ENCODE results near the gene FCRLB.
"Not testable (repeated sequence)": the region's sequence is repeated elsewhere in the genome, so short reads cannot be mapped to it uniquely, and the experiment has no call there.

Gene FCRLB

DNA sequence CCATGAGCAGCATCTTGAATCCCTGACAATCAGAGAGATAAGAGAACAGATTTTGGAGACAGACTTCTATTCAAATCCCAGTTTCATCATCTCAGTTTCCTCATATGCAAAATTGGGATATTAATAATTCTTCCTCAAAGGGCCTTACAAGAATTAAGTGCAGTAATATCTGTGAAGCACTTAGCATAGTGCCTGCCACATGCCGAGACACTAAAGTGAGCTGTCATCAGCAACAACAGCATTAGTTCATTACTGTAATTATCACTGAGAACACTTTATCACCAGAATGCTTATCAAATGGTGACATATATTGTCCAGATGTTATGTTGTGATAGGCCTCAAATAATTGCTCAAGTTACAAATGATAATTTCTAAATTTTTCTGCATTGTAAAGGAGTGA, 922 bp upstream of the FCRLB start:
- DNase-seq, result peak; percentile 56 to 60

DNA sequence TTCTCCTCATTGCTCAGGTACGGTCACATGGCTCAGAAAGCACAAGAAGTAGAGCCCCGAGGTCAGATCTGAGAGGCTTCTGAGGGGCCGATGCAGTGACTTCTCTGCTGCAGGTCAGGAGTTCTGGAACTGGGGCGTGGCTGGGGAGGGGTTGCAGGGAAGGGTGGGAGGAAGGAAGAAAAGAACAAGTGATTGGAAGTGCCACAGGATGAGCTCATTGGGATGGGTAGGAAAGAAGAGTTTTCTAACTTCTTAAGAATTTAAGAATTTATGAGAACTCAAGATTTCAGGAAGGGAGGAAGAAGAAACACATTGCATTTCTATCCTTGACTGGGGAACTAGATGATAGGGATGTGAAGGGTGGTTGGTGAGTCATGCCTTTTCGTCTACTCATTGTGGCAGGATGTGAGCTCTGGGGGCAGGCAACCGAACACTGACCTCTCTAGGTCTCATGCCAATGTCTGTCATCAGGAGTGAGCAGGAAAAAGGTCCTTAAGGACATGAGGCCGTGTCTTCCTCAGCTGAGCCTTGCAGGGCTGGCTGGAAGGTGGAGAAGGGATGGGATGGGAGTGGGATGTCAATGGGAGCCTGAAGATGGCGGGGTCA, 497 bp downstream of the FCRLB start:
- peak; percentile 90 to 95 for DNase-seq

DNA sequence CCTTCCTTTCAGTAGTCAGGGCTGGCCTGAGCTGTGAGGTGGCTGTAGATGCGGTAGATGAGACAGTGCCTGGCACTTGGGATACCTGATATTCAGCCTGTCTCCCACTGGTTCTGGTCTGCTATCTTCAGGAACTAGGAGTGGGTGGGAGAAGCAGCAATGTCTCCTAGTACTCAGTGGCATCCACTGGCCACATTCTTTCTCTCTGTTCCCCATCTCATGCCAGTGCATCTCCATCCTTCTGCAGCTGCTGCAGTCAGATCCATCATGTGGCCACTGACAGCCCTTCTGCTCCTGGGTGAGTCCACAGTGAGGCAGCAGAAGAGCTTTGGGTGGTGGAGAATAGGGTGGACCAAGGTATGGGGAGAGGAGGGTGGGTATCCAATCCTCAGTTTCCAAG, 1.1 kb downstream of the FCRLB start:
- no peak for DNase-seq

DNA sequence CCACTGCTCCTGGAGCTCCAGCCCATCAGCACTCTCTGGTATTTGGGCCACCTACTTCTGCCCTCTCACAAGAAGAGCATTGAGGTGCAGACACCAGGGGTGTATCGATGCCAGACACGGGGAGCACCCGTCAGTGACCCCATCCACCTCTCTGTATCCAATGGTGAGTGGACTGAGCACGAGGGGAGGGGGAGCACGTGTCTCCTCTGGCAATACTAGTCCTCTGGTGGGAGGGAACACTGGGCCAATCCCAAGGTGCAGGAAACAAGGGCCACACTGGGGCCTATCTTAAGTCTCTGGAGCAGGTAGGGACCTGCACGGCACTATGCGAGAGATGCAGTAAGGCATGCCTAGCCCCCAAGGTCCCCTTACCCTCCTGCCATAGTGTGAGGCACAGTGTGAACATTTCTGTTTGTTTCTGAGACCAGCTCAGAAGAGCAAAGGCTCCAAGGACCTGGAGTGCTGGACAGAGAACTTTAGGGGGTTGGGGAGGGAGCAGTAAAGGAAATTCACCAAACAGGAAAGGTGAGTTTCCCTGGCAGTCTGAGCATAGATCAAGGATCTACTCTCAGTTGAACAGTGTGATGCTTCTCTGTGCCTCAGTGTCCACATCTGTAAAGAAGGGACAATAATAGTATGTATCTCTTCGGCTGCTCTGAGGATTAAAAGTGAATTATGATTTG, 2.3 kb downstream of the FCRLB start:
- DNase-seq, result no peak

DNA sequence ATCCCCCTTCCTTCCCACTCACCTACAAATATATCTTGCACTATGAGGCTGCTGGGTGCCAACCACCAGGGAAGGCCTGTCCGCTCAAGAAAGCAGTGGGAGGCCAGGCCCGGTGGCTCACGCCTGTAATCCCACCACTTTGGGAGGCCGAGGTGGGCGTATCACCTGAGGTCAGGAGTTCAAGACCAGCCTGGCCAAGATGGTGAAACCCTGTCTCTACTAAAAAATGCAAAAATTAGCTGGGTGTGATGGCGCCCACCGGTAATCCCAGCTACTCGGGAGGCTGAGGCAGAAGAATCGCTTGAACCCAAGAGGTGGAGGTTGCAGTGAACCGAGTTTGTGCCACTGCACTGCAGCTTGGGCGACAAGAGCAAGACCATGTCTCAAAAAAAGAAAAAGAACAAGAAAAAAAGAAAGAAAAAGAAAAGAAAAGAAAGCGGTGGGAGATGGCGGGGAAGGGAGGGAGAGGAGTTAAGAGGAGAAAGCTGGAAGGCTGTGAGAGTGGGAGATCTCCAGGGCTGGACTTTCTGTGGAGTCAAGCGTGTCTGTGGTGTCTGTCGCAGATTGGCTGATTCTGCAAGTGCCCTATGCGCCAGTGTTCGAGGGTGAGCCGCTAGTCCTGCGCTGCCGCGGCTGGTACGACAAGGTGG, 4.0 kb downstream of the FCRLB start:
- not testable (repeated sequence) for DNase-seq

DNA sequence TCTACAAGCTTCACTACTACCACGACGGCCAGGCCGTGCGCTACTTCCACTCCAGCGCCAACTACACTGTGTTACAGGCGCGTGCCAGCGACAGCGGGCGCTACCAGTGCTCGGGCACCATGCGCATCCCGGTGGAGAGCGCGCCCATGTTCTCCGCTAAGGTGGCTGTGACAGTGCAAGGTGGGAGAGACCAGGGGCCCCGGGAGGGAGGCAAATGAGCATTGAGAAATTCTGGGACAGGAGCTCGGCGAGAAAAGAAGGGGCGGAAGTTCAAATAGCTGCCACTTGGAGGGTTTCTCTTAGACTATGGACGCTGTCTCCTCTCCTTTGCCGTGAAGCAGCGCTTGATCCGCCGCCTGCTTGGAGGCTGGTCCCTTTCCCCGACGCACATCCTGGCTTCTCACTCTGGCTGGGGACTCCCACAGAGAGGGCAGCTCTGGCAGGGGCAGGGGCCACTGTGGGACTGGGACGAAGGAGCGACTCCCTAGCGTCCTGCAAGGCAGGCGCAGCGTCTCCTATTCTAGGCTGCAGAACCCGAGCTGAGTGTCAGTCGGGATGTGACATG, 4.6 kb downstream of the FCRLB start:
- peak in 1 of 2 donors; percentile 49 for DNase-seq

DNA sequence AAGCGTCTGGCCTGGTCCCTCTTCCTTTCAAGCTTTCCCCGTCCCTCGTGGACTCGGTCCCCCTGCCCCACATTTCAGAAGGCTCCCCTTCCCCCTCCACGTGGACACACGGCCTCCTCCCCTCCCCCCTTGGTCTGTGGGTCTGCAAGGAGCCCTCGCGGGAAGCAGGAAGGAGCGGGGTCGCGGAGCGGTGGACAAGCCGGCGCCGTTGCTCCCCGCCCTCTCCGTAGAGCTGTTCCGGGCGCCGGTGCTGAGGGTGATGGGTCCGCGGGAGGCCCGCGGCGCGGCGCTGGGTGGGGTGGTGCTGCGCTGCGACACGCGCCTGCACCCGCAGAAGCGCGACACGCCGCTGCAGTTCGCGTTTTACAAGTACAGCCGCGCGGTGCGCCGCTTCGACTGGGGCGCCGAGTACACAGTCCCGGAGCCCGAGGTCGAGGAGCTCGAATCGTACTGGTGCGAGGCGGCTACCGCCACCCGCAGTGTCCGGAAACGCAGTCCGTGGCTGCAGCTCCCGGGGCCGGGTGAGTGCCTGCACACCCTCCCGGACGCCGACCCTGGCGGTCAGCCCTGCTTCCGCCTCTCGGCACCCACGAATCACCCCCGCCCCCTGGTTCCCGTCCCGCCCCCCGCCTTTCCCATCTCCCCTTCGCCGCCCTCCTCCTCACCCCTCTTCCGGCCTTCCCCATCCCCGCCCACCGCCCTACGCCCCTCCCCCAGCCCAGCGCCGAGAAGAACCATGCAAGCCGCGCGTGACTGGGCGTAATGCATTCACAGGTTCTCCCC, 5.3 kb downstream of the FCRLB start:
- DNase-seq, result peak; percentile 71 to 91

DNA sequence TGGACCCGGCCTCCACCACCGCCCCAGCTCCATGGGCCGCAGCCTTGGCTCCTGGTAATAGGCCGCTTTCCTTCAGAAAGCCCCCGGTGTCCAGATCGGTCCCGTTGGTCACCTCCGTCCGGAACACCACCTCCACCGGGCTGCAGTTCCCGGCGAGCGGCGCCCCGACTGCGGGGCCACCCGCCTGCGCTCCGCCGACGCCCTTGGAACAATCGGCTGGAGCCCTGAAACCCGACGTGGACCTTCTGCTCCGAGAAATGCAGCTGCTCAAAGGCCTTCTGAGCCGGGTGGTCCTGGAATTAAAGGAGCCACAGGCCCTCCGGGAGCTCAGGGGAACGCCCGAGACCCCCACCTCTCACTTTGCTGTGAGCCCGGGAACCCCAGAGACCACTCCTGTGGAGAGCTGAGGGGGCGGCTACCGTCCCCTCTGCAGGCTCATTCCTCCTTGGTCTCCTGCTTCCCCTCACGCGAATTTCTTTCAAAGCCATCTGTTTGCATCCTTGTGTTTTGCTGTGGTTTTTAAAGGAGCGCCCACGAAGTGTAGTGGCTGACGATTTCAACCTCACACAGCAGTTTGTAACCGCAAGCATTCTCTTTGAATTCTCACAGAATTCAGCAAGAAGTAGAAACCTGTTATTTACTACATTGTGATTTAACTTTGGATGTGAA, 6.0 kb downstream of the FCRLB start:
- peak; percentile 55 to 86 for DNase-seq

DNA sequence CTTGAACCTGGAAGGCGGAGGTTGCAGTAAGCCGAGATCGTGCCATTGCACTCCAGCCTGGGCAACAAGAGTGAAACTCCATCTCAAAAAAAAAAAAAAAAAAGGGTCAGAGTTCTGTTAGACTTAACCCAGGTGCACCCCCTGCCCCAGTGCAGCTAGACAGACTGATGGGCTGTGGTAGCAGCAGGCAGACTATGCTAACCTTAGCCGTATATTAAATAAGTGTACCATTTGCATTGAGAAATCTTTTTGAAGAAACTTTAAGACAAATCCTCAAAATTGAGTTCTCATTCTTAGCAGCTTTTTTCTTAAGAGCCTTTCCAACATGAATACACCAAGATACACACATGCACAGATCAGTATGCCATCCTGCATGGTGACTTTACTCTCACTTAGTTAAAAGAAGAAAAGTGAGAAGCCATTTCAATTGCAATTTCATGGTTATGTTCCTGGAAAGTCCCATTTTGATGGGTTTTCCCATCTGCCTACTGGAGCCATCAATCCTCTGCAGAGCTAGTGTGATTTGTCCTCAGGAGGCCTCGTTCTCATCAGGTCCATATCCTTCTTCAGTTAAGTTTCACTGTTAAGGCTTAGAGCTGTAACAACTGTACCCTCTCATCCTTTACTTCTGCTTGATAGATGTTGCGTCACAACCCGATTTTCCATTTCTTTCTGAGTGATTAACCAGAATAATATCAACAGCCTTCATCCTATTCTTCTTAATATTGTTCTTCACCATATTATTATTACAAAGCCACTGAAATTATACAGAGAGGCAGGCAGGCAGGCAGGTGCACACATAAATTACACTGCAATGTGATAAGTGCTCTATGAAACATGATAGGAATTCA, 7.3 kb downstream of the FCRLB start:
- peak in 1 of 2 donors; percentile 30 for DNase-seq

DNA sequence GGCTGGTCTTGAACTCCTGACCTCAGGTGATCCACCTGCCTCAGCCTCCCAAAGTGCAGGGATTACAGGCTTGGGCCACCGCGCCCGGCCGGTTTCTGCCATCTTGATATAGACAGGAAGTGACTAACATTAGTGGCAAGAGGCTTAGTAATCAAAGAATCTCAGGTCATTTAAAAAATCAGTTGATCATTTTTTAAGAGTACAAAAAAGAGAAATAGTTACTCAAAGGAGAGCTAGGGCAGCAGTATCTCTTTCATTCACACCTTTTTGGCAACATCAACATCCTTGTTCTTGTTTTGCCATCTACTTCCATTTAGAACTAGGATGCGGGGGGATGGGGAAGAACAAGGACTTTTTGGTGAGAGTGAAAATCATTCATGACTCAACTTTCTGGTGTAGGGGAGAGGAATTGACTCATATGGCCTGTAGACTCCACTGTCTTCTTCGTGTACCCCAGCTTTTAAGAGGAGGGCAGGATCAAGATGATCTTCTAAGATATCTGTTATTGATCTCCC, 8.8 kb downstream of the FCRLB start:
- DNase-seq, result peak in 1 of 2 donors; percentile 38

DNA sequence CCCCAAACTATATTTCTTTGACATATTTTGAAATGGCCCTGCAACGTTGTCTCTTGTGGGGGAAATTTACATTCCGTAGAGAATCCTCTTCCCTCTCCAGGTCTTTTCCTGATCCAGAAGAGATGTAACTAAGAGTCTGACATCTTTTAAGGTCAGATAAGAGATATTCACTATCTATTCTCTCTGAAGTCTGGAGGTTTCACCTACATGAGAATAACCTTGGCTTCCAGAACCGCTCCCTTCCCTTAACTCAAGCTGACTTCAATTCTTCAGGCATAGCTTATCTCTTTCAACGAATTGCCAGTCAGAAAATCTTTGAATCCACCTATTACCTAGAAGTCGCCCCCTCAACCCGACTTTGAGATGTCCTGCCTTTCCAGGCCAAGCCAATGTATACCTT, 9.9 kb downstream of the FCRLB start:
- DNase-seq, result no peak

DNA sequence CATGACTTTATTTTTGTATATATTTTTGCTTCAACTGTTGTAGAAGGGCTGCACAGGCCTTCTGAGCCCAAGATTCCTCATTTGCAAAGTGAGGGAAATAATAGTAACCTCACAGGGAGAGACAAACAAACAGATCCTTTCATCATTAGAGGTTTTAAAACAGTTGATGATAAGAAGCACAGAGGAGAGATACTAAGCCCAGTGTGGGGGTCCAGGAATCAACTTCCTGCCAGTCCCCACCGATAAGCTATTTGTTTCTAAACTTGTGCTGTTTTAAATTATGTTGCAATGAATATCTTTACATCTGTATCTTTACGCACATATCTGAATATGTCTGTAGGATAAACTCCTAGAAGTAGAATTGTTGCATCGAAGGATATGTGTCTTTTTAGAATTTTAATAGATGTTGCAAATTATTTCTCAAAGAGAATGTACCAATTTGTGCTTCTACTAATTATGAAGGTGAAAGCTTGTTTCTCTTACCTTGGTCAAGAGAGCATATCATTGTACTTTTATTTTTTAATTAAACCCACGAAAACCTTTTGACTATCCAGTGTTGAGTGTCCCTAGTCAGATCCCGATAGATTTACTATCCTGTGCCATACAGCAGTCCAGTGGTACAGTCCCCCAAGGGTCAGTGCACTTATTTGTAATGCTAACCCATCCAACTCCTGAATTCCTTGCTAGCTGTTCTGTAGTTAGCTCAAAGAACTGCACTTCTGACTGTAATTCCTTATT, 10.8 kb downstream of the FCRLB start:
- DNase-seq, result no peak

DNA sequence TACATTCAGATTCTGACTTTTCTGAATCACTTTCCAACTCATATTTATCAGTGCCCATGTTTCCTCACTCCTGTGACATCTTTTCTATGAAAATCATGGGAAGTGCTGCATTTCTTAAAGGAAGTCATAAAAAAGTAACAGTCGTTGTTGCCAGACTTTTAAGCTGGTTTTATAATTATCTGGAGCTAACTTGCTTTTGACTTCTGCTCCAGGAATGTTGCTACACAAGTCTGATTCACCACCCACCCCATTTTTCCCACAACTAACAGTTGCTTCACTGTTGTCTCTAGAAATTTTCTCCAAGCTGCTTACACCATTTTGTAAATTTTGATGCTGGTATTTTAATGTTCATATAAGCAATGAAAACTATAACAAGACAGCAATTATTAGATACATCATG, 12.2 kb downstream of the FCRLB start:
- DNase-seq, result peak; percentile 88 to 93

DNA sequence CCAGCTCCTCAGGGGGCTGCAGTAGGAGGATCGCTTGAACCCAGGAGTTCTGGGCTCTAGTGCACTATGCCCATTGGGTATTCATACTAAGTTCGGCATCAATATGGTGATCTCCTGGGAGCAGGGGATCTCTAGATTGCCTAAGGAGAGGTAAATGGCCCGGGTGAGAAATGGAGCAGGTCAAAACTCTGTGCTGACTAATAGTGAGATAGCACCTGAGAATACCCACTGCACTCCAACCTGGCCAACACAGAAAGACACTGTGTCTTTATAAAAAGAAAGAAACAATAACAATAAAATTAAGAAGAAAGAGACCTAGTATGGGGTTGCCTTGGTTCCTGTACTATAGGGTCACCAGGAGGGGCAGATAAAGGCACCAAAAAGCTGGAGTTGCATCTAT, 14.5 kb downstream of the FCRLB start:
- DNase-seq, result no peak

DNA sequence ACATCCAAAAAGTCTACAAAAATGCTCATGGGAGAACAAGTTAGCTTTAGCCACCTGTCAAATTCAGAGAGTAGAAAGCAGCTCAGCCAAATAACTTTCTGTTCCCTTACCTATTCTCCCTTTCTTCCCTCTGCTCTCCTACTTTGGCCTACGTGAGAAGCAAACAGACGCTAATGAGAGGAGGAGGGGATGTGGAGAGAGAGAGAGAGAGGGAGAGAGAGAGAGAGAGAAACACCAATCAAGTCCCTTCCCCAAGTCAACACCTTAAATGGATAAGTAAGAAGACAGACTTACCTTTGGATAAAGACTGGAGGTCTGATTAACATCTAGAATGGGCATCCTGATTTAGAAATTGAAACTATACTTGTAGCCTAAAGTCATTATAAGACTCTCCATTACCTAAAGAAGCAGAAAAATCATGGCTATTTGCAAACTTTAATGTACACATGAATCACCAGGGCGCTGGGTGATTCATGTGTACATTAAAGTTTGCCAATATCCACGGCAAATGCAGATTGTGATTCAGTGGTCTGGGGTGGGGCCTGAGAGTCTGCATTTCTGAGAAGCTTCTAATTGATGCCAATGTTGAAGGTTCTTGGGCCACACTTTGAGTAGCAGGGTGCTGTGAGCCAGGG, 15.1 kb downstream of the FCRLB start:
- peak; percentile 33 to 44 for DNase-seq

DNA sequence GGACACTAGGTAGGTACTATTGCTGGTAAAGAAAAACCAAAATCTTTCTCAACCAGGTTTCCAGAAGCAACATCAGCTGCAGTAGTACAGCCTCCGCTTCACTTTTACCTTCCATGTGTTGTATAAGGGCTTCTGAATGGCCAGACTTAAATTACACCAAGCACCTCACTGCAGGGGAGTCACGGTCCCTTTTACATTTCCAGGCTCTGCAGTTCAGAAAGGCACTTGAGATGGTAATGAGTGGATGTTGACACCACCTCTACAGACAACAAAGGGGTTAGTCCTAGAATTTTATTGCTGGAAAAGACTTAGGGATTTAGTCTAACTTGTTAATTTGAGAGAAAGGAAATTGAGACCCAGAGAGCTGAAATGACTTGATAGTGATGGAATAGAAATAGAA, 16.3 kb downstream of the FCRLB start:
- no peak for DNase-seq

DNA sequence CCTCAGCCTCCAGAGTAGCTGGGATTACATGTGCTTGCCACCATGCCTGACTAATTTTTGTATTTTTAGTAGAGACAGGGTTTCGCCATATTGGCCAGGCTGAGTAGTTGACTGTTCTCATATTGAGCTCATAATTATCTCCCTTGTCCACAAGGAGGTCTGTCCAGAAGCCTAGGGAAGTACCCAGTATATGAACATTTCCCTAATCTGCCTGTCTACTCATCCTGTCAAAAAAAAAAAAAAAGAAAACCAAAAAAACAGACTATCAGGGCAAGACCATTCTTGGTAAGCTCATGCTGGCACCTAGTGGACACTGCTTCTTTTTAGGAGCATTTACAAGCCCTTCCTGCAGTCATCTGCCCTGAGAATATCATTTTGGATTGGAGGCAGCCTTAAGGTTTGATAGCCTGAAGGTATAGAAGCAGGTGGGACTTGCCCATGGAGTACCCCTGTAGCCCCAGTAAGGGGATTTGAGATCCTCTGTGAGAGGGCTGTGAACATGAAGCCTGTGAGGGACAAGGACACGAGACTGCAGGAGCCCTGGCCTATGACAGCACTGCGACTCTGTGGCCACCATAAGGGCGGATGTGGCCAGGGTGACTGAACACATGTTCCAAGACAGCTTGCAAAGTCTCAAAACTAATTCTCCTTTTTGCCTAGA, 17.4 kb downstream of the FCRLB start:
- DNase-seq, result peak; percentile 92 to 95

DNA sequence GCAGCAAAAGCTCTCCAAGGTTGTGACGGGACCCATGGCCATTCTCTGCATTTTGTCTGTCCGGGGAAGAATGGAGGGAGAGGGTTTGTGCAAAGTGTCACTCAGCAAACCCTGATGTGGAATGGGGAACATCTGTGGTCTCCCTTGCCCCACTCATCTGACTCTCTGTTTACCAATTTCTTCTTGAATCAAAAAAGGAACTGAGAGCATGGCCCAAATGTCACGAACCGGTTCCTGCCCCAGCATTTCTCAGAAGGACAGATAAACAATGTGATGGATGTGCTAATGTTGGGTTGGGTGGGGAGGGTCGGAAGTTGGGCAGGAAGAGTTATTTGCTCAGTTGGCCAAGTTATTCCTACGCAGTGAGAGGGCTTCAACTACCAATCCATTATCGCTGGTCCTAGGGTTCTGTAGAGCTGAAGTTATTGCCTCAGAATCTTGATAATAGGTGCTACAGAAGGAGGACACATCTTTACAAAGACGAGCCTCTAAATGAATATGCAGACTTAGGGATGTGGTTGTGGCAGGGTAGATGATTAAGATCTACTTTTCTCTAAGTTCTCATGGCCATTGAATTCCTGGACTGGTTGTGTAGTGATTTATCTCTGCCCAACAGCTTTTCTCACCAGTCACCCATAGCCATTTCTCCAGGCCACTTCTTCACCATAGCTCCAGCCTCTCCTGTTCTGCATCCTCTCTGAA, 18.7 kb downstream of the FCRLB start:
- DNase-seq, result peak; percentile 91

DNA sequence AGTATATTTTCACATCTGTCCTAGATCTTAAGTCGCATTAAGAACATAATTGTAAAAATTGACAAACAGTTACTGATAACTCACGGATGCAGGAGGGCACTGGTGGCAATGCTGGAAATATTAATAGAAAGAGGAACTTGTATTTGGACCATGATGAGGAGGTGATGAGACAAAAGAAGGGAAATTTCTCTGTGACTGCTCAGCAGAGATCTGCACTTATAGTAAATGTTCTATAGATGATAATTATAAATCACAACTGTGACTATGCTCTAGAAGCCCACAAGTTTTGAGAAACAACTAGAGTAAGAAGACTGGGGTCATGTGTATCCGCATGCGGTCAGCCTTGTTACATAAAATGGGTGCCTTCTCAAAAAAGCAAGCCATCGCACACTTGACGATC, 19.6 kb downstream of the FCRLB start:
- peak in 1 of 2 donors; percentile 41 for DNase-seq
